Effector memory CD8-positive, alpha-beta T cell (primary cell): Measurements from ENCODE around the gene GRIK1.

Experiments used
- ATAC-seq: fragments of 150-1000 bp; cut with Tn5 transposase; replicated peaks from 2 replicates; pipeline ENCODE4 v1.10.0; 2021; ENCODE audit warnings: mild to moderate bottlenecking, moderate library complexity
- DNase-seq, 3 experiments: peaks; one replicate each; pipeline ENCODE4 v3.0.0; 2021
- H3K27ac Mint-ChIP-seq, 2 donors: one replicate each; pipeline ENCODE4 v1.8.0; 2022; ENCODE audit warnings: mild to moderate bottlenecking in 2 of 2, mixed read lengths in 2 of 2, moderate library complexity in 2 of 2
- H3K27me3 Mint-ChIP-seq, 2 donors: one replicate each; pipeline ENCODE4 v1.8.0; 2022; ENCODE audit warnings: mixed read lengths in 2 of 2
- H3K36me3 Mint-ChIP-seq: one replicate; pipeline ENCODE4 v1.8.0; 2022; ENCODE audit warnings: mild to moderate bottlenecking, moderate library complexity, mixed read lengths; ENCODE audit not compliant: insufficient read depth
- H3K4me1 Mint-ChIP-seq, 2 donors: one replicate each; pipeline ENCODE4 v1.8.0; 2022; ENCODE audit warnings: low read depth in 2 of 2, mixed read lengths in 2 of 2
- H3K4me3 Mint-ChIP-seq, 2 donors: one replicate each; pipeline ENCODE4 v1.8.0; 2022; ENCODE audit warnings: mild to moderate bottlenecking in 2 of 2, mixed read lengths in 2 of 2, moderate library complexity in 2 of 2
- H3K9me3 Mint-ChIP-seq, 2 donors: one replicate each; pipeline ENCODE4 v1.8.0; 2022; ENCODE audit warnings: mixed read lengths in 2 of 2

Gene GRIK1

DNA sequence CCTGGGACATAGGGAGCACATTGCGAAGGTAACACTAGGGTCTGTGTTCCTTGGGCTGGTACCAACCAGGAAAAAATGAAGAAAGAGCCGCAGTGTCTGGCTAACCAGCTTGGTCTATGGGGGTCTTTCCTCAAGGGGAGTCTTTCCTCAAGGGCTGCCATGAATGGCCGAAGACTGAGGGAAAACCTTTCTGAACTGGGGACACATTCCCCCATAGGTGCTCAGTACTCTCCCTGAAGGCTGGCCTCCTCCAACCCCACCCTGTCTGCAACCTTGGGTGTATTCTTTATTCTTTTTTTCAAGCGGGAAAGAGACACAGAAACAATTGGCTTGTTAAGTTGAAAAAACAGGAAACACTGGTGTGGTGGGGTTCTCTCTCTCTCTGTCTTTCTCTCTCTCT, 440.6 kb downstream of the GRIK1 start:
- H3K36me3 Mint-ChIP-seq = no peaks in the 10 kb centered on the region
- ATAC-seq = no peak
- H3K4me3 Mint-ChIP-seq = no peak overlapping the region
- H3K27ac Mint-ChIP-seq = no peak overlapping the region
- no peaks in the 10 kb centered on the region for H3K27me3 Mint-ChIP-seq
- no peak for DNase-seq
- peaks cover 0 to 2% of the 10 kb centered on the region in 2 donors for H3K9me3 Mint-ChIP-seq
- H3K4me1 Mint-ChIP-seq = no peaks in the 10 kb centered on the region

DNA sequence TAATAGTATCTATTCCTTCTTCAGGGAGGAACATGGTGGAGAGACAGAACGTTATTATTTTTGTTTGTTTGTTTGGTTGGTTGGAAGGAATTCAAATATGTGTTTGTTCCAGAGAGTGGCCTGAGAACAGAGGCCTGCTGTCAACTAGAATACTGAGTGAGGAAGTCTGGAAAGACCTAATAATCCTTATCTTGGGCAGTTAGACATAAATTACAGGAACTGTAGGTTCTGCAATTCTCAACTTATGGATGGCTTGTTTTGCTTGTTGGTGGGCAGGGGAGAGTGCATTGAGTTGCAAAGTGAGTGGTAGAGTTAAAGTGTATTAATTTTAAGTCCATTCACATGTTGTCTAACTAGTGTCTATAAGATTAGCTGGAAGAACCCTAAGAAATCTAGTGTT, 443.5 kb downstream of the GRIK1 start:
- DNase-seq (no peak), ATAC-seq (no peak)
- H3K36me3 Mint-ChIP-seq = no peaks in the 10 kb centered on the region
- no peaks in the 10 kb centered on the region for H3K4me1 Mint-ChIP-seq
- no peaks in the 10 kb centered on the region for H3K27me3 Mint-ChIP-seq
- peaks cover 2 to 7% of the 10 kb centered on the region in 2 donors for H3K9me3 Mint-ChIP-seq
- no peak overlapping the region for H3K4me3 Mint-ChIP-seq
- H3K27ac Mint-ChIP-seq = no peak overlapping the region

DNA sequence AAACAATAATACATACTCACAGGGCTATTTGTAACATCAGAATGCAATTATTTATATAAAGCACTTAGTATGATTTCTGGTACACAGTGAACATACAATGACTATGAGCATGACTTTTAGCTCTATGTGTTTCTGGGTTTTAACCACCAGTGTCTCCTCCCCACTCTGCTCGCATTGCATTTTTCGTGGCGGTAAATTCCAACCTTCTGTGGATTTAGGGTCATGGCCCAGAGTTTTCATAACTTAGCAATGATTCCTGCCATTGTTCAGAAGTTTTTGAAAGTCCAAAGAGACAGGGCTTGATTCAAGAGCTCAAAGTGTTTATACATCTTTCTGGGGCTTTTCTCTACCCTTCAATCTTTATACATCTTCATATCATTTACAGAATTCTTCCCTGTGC, 449.8 kb downstream of the GRIK1 start:
- H3K9me3 Mint-ChIP-seq = peaks cover 0 to 7% of the 10 kb centered on the region in 2 donors
- no peaks in the 10 kb centered on the region for H3K27me3 Mint-ChIP-seq
- DNase-seq = no peak
- H3K4me1 Mint-ChIP-seq = no peaks in the 10 kb centered on the region
- H3K36me3 Mint-ChIP-seq = no peaks in the 10 kb centered on the region
- H3K27ac Mint-ChIP-seq = no peak overlapping the region
- no peak for ATAC-seq
- H3K4me3 Mint-ChIP-seq = no peak overlapping the region

DNA sequence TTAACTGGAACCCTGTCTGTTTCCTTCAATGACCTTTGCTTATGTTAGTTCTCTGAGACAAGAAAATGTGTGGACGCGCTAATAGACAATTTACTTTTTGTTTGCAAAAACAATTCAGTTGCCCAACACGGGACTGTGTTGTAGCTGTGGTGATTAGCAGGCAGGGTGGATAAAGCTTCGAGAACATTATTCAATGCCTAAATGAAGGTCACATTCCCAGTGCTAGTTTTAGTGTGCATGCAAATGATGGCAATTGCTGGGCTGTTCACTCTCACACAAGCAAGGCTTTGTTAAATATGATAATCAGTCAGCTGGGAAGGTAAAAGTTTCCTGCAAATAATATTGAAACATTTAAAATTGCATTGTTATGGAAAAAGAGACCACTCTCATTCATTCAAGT, 452.6 kb downstream of the GRIK1 start:
- H3K27me3 Mint-ChIP-seq = no peaks in the 10 kb centered on the region
- H3K27ac Mint-ChIP-seq = no peak overlapping the region
- no peaks in the 10 kb centered on the region for H3K4me1 Mint-ChIP-seq
- H3K4me3 Mint-ChIP-seq = no peak overlapping the region
- DNase-seq (no peak), ATAC-seq (no peak)
- H3K9me3 Mint-ChIP-seq = peaks cover 0 to 7% of the 10 kb centered on the region in 2 donors
- H3K36me3 Mint-ChIP-seq = no peaks in the 10 kb centered on the region
